HG02852 (cell line): ENCODE results near the gene VGF.
"Not testable (repeated sequence)": the region's sequence is repeated elsewhere in the genome, so short reads cannot be mapped to it uniquely, and the experiment has no call there.

Experiments used
- ATAC-seq: cut with Tn5 transposase; IDR thresholded peaks from one replicate; pipeline ENCODE4 v1.9.1; 2021; ENCODE audit warnings: mild to moderate bottlenecking, moderate library complexity; ENCODE audit not compliant: unreplicated experiment

VGF gene

DNA sequence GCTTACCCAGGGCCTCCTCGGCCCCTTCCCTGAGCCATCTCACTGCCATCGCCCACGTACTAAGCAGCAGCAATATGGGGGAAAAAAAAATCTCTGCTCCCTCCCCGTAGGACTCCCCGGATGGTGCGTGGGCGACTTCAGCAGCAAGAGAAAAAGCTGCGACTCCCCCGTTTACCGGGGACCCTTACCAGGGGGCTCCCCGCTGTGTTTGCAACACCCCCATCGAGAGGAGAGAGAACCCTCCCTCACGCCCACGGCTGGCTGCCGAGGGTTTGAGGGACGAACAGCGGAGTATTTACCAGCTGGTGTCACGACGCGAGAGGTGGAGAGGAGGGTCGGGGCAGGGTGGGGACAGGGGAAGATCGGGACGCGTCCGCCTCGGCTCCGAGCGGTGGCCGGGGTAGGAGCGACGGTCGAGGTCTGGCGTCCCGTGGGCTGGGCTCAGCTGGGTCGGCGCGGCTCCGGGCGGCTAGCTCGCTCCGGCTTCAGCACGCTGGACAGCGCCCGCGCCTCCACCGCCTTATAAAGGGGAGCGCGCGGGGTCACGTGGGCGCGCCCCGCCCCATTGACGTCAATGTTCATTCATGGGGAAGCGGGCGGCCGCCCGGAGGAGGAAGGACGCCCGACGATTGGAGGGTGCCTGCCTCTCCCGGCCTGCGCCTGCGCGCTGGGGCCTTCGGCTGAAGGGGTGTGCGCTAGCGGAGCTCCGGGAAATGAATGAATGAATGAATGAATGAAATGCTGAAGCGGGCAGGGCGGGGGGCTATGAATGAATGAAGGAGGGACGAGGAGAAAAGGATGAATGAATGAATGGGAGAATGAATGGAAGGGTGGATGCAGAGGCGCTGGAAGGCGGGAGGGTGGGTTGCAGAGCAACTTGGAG lies at the start of gene VGF:
VGF (minus strand) TSS at position 495 of the 883 bp plus-strand sequence. CDS start 726 bp downstream, outside the sequence.
- peak; percentile 81 for ATAC-seq

DNA sequence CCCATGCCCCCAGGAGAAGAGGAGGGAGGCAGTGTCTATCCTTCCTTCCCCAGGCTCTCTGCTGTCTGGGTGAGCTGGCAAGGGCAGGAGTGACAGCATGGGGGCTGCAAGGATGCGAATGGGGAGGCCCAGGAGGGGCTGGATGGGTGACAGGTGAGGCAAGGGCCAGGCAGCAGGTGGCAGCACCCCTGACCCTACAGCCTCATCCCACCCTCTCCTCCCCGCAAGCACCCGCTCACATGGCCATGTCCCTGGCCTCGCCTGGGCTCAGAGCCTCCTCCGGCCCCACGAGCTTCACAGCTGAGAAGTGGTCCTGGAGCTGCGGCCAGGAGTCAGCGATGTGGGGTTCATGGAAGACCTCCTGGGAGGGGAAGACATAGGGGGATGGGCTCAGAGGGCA lies 46.6 kb upstream of the VGF start:
- ATAC-seq = no peak

DNA sequence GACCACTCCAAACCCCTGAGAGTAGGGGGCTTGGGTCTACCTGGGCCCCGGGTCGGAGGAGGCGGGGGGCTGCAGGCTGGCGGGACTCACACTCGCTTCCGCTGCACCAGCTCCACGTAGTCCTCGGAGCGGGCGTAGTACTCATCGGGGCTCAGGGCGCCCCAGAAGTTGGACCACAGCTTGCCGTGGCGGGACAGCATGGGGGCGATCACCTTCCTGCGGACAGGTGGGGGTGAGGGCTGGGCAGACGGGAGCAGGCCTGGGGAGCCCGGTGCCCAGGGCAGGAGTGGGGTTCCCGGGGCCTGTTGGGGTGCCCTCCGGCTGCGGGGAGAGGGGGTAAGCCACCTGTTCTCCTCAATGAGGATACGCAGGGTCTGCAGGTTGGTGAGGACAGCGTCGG lies 46.1 kb upstream of the VGF start:
- no peak for ATAC-seq

DNA sequence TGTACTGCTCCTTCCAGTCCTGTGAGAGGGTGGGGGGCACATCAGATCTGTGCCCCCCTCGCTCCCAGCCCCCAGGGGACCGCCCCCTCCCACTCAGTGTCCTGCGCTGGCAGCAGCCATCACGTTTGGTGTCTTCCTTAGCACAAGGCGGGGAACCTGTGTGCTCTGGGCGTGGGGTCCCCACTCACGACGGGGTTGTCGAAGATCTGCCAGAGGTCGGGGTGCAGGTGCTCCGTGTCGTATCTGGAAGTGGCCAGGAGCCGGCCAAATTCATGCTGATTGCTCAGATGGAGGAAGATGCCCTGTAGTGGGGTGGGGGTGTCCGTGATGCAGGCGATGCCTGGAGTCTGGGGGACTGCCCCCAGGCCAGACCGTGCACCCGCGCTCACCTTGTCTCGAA lies 44.8 kb upstream of the VGF start:
- ATAC-seq = no peak

DNA sequence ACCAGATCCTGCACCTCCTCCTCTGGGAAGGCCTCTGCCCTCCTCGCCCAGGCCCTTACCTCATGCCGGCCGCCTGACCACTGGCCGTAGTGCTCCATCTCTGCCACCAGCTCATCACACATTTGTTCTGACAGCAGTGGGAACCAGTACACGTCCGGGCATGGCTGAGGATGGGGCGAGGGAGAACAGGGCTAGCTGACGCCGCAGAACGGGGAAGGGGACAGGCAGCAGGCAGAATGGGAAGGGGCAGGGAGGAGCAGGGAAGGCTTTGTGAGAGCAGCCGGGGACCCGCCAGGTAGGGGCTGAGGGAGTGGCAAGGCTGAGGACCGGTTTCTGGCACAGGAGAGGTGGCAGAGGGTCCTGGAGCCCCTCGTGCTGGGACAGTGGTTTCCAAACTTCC lies 43.4 kb upstream of the VGF start:
- ATAC-seq = no peak

DNA sequence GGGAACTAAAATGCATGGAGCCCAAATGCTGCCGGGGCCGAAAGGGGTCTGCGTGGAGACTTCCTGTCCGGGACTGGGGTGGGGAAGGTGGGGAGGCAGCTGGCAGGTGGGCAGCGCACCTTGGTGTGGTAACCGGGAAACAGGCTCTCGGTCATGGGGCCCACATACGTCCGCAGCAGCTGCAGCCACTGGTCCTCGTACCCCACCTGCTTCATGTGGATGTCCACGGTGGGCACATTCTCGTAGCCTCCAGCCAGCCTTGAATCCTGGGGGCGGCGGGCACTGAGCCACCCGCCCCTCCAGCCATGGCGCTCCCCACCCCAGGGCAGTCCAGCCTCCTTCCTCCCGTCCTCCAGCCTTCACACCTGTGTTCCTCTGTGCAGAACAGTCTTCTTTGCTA lies 42.1 kb upstream of the VGF start:
- ATAC-seq = no peak

DNA sequence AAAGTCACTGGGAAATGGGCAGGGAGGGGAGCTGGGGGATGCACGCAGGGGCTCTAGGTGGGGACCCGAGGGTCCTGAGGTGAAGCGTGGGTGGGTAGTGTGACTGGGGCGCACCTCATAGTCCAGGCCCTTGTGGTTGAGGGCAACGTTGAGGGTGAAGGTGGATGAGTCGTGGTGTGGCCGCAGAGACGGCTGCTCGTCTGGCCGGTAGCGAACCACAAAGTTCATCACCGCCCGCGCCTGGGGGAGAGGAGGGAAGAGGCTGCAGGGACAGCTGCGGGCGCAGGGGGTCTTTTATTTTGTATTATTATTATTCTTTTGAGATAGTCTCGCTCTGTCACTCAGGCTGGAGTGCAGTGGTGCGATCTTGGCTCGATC lies 41.3 kb upstream of the VGF start:
- no peak for ATAC-seq

GRCh38 chr7:101205901-101206664 lies 40.7 kb upstream of the VGF start:
- no peak for ATAC-seq

DNA sequence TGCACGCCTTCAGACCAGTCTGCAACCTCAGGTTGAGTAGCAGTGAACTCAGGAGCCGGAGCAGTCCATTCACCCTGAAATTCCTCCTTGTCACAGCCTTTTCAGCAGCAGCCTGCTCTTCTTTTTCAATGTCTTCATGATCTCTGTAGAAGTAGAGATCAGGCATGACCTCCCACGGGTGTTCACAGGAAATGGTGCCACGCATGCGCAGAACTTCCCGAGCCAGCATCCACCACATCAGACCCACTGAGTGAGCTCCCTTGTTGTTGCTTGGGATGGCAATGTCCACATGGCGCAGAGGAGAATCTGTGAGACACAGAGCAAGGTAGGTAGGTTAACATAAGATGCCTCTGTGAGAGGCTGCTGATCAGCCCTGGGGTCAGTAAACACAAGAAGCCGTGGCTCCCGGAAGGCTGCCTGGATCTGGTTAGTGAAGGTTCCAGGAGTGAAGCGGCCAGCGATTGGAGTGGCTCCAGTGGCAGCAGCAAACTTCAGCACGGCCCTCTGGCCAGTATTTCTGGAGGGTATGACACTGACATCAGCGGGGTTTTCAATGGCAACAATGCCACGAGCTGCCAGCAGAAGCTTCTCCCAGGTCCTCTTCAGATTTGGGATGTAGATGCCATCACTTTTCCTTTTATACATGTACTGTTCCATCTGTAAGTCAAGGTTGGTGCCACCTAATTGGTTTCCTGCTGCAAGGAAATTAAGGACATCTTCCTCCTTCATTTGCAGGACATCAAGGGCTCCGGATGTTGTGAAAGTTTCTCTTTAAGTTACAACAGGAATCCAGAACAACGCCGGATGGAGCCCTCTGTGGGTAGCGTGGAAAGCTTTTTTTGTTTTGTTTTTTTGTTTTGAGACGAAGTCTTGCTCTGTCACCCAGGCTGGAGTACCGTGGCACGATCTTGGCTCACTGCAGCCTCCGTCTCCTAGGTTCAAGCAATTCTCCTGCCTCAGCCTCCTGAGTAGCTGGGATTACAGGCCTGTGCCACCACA lies 38.7 kb upstream of the VGF start:
- not testable (repeated sequence) for ATAC-seq

- no peak for ATAC-seq
These were observed 37.2 kb upstream of the VGF start for GRCh38 chr7:101202603-101202918.

- no peak for ATAC-seq
These were observed 36.6 kb upstream of the VGF start for GRCh38 chr7:101201695-101202602.

DNA sequence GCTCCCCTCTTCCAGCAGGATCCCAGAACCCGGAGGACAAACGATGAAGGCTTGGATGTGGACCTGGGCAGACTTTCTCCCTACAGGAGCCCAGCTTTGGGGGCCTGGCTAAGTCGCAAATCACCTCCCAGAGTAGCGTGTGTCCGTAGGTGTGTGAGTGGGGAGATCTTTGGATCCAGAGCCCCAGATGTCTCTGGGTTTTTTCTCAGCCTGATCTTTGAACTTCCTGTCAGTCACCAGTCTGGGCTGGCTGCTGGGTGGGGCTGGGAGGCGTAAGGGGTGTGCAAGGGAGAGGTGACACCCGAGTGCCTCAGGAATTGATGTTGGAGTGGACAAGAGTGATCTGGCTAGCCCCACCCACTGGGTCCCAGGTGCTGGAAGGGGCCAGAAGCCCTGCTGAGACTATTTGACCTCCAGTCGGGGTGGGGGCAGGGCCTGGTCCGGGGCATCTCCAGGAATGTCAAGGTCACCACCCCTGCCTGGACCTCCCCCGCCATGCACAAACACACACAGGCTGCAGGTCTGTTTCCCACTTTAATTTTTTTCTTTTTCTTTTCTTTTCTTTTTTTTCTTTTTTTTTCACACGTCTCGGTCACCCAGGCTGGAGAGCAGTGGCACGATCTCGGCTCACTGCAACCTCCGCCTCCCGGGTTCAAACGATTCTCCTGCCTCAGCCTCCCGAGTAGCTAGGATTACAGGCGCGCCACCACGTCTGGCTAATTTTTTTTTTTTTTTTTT lies 35.7 kb upstream of the VGF start, which contains the start of gene MOGAT3:
MOGAT3 (minus strand) TSS at position 175 of the 738 bp plus-strand sequence. CDS start 182 bp downstream, outside the sequence.
- no peak for ATAC-seq

DNA sequence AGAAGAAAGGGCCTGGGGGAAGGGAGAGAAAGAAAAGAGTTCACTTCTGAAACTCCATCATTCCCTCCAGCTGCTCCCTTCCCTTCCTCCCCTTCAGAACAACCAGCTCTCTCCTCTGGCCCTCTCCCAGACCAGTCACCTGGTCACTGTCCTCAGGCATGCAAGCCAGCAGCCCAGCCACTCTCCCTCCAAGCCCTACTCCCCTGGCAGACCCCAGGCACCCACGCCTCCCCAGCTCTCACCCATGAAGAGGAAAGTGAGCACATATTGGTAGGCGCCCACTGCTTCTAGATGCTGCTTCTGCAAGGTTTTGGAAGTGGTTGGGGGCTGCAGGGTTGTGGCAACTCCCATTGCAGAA lies 35.1 kb upstream of the VGF start:
- no peak for ATAC-seq

DNA sequence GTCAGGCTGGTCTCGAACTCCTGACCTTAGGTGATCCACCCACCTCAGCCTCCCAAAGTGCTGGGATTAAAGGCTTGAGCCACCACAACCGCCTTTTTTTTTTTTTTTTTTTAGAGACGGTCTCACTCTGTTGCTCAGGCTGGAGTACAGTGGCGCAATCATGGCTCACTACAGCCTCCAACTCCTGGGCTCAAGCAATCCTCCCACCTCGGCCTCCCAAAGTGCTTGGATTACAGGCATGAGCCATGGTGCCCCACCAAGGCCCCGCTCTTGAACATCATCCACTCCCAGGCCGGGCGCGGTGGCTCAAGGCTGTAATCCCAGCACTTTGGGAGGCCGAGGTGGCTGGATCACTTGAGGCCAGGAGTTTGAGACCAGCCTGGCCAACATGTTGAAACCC lies 34.2 kb upstream of the VGF start:
- not testable (repeated sequence) for ATAC-seq

DNA sequence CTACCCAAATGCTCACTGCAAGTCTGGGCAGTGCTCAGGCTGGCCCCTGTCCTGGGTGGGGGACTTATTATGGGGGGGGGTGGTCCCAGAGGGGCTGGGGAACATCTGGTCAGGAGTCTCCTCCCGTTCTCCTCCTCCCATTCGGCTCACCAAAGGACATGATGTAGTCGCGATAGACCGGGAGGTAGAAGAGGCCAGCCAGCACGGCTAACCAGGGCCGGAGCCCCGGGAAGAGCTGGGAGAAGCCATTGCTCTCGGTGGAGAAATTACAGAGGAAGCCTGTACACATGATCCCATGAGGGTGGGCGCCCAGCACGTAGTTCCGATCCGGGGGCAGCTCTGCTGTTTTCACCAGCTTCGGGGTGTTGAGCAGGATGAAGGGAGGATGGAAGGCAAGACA lies 33.1 kb upstream of the VGF start:
- ATAC-seq = no peak

- ATAC-seq = no peak
These were observed 32.6 kb upstream of the VGF start for GRCh38 chr7:101197991-101198390.

GRCh38 chr7:101195884-101196283 lies 30.5 kb upstream of the VGF start:
- ATAC-seq = no peak

DNA sequence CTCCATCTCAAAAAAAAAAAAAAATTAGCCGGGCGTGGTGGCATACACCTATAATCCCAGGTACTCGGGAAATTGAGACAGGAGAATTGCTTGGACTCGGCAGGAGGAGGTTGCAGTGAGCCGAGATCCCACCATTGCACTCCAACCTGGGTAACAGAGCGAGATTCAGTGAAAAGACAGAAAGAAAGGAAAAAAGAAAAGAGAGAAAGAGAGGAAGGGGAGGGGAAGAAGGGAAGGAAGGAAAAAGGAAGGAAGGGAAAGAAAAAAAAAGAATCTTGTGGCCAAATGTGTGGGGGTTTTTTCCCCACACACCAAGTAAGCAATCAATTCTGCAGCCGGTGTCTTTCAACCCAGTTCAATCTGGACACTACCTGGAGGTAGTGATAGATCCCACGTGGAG lies 23.7 kb upstream of the VGF start:
- ATAC-seq = no peak

- no peak for ATAC-seq
These were observed 21.6 kb upstream of the VGF start for GRCh38 chr7:101186844-101187428.
